H9 (cell line): ENCODE data around the gene FRK. TPM values are rescaled to one million over a fixed set of nuclear protein-coding genes. Genes with fewer than 3 reads are reported as not detected.

Source experiments
- DNase-seq: peaks from one replicate; pipeline ENCODE4 v3.0.0-alpha.2; 2017
- H2AFZ ChIP-seq: one replicate; pipeline ENCODE4 v1.6.1; 2013; ENCODE audit warnings: mild to moderate bottlenecking, low read length, control low read depth, moderate library complexity
- H2AK5ac ChIP-seq: 2 replicates; pipeline ENCODE4 v1.6.1; 2013; ENCODE audit warnings: low read length, control low read depth, mixed read lengths; ENCODE audit not compliant: insufficient read length
- H2BK120ac ChIP-seq: one replicate; pipeline ENCODE4 v1.6.1; 2013; ENCODE audit warnings: low read depth, mild to moderate bottlenecking, low read length, control low read depth, inconsistent platforms; ENCODE audit not compliant: poor library complexity, severe bottlenecking
- H2BK12ac ChIP-seq: 2 replicates; pipeline ENCODE4 v1.6.1; 2013; ENCODE audit warnings: low read length, control low read depth, mixed read lengths, low read depth; ENCODE audit not compliant: insufficient read length
- H2BK15ac ChIP-seq: 2 replicates; pipeline ENCODE4 v1.6.1; 2013; ENCODE audit warnings: low read depth, low read length, control low read depth
- H2BK20ac ChIP-seq: one replicate; pipeline ENCODE4 v1.6.1; 2013; ENCODE audit warnings: low read depth, mild to moderate bottlenecking, low read length, control low read depth, inconsistent platforms; ENCODE audit not compliant: poor library complexity, severe bottlenecking
- H2BK5ac ChIP-seq: 2 replicates; pipeline ENCODE4 v1.6.1; 2013; ENCODE audit warnings: low read length, control low read depth, mixed read lengths; ENCODE audit not compliant: insufficient read length
- H3K14ac ChIP-seq: 2 replicates; pipeline ENCODE4 v1.6.1; 2013; ENCODE audit warnings: low read length, control low read depth; ENCODE audit not compliant: insufficient read depth
- H3K18ac ChIP-seq: 2 replicates; pipeline ENCODE4 v1.6.1; 2013; ENCODE audit warnings: low read depth, mild to moderate bottlenecking, mixed read lengths, low read length, control low read depth; ENCODE audit not compliant: insufficient read length
- H3K23ac ChIP-seq: 2 replicates; pipeline ENCODE4 v1.6.1; 2013; ENCODE audit warnings: low read length, control low read depth, mixed read lengths, low read depth; ENCODE audit not compliant: insufficient read length
- H3K23me2 ChIP-seq: 2 replicates; pipeline ENCODE4 v1.6.1; 2013; ENCODE audit warnings: low read depth, mild to moderate bottlenecking, mixed read lengths, low read length, control low read depth; ENCODE audit not compliant: insufficient read length, poor library complexity, severe bottlenecking
- H3K27ac ChIP-seq: 2 replicates; pipeline ENCODE4 v1.5.1; 2013; ENCODE audit warnings: low read length, control low read depth, mixed read lengths, low read depth; ENCODE audit not compliant: insufficient read length
- H3K27me3 ChIP-seq: 2 replicates; pipeline ENCODE4 v1.6.1; 2013; ENCODE audit warnings: low read length, control low read depth, inconsistent platforms; ENCODE audit not compliant: insufficient read depth
- H3K4ac ChIP-seq: 2 replicates; pipeline ENCODE4 v1.6.1; 2013; ENCODE audit warnings: low read depth, mild to moderate bottlenecking, control low read depth, inconsistent platforms, low read length, moderate library complexity
- H3K4me1 ChIP-seq: 2 replicates; pipeline ENCODE4 v1.6.1; 2013; ENCODE audit warnings: low read length, control low read depth, inconsistent platforms; ENCODE audit not compliant: insufficient read depth
- H3K4me2 ChIP-seq: 2 replicates; pipeline ENCODE4 v1.6.1; 2013; ENCODE audit warnings: low read length, control low read depth, mixed read lengths; ENCODE audit not compliant: insufficient read length, insufficient read depth
- H3K56ac ChIP-seq: 2 replicates; pipeline ENCODE4 v1.6.1; 2013; ENCODE audit warnings: low read depth, mild to moderate bottlenecking, mixed read lengths, low read length, control low read depth; ENCODE audit not compliant: insufficient read length
- H3K79me1 ChIP-seq: 2 replicates; pipeline ENCODE4 v1.6.1; 2013; ENCODE audit warnings: low read depth, mild to moderate bottlenecking, moderate library complexity, low read length, control low read depth, inconsistent platforms; ENCODE audit not compliant: insufficient read depth, poor library complexity, severe bottlenecking
- H3K79me2 ChIP-seq: 2 replicates; pipeline ENCODE4 v1.6.1; 2013; ENCODE audit warnings: low read length, control low read depth, inconsistent platforms; ENCODE audit not compliant: insufficient read depth
- H3K9ac ChIP-seq: 2 replicates; pipeline ENCODE4 v1.6.1; 2013; ENCODE audit warnings: low read length, control low read depth, mixed read lengths; ENCODE audit not compliant: insufficient read length; ENCODE audit errors: extremely low read depth
- H3K9me3 ChIP-seq: one replicate; pipeline ENCODE4 v1.6.1; 2013; ENCODE audit warnings: low read depth, low read length, inconsistent platforms; ENCODE audit not compliant: control insufficient read depth
- H3T11ph ChIP-seq: one replicate; pipeline ENCODE4 v1.6.1; 2013; ENCODE audit warnings: mild to moderate bottlenecking, low read length, control low read depth, inconsistent platforms
- H4K20me1 ChIP-seq: one replicate; pipeline ENCODE4 v1.6.1; 2013; ENCODE audit not compliant: control insufficient read depth, insufficient read length, insufficient read depth
- H4K5ac ChIP-seq: 2 replicates; pipeline ENCODE4 v1.6.1; 2013; ENCODE audit warnings: low read depth, mild to moderate bottlenecking, mixed read lengths, low read length, control low read depth; ENCODE audit not compliant: insufficient read length
- H4K8ac ChIP-seq: replicated peaks from 2 replicates; pipeline ENCODE4 v1.6.1; 2013; ENCODE audit warnings: low read length, control low read depth, mixed read lengths, low read depth; ENCODE audit not compliant: insufficient read length
- H4K91ac ChIP-seq: 2 replicates; pipeline ENCODE4 v1.6.1; 2013; ENCODE audit warnings: low read depth, mild to moderate bottlenecking, moderate library complexity, mixed read lengths, low read length, control low read depth; ENCODE audit not compliant: insufficient read length
- H3K27ac Mint-ChIP-seq, 3 experiments: 2 replicates in 2 of 3; 3 replicates in 1 of 3; pipeline ENCODE4 v1.8.0; 2020 to 2021; ENCODE audit warnings: mixed read lengths in 3 of 3, mild to moderate bottlenecking in 1 of 3, moderate library complexity in 1 of 3
- H3K27me3 Mint-ChIP-seq: 2 replicates; pipeline ENCODE4 v1.8.0; 2021; ENCODE audit warnings: low read depth, mild to moderate bottlenecking, moderate library complexity, mixed read lengths
- H3K36me3 Mint-ChIP-seq, 3 experiments: 2 replicates in 2 of 3; 3 replicates in 1 of 3; pipeline ENCODE4 v1.8.0; 2020 to 2021; ENCODE audit warnings: low read depth in 3 of 3, mixed read lengths in 3 of 3; ENCODE audit not compliant: insufficient read depth in 1 of 3
- H3K4me1 Mint-ChIP-seq, 2 experiments: 2 replicates each; pipeline ENCODE4 v1.8.0; 2020; ENCODE audit warnings: mixed read lengths in 2 of 2
- H3K4me3 Mint-ChIP-seq, 2 experiments: 2 replicates in 1 of 2; 3 replicates in 1 of 2; pipeline ENCODE4 v1.8.0; 2020 to 2021; ENCODE audit warnings: mild to moderate bottlenecking in 2 of 2, mixed read lengths in 2 of 2, moderate library complexity in 1 of 2
- H3K9me3 Mint-ChIP-seq, 2 experiments: 2 replicates in 1 of 2; 3 replicates in 1 of 2; pipeline ENCODE4 v1.8.0; 2020; ENCODE audit warnings: mild to moderate bottlenecking in 2 of 2, mixed read lengths in 2 of 2, moderate library complexity in 1 of 2
- WGBS: extraction: QIAGEN DNeasy Blood & Tissue Kit; methylation state at CpG from one replicate; pipeline ENCODE4 v1.1.7; 2013; ENCODE audit warnings: missing lambda C conversion rate, low lambda C conversion rate, mixed read lengths; ENCODE audit not compliant: insufficient read length; ENCODE audit errors: extremely low coverage; 5-methylcytosine and 5-hydroxymethylcytosine counted together
- total RNA-seq: library from RNA; stranded (reverse); gene quantifications from 2 replicates; pipeline ENCODE4 v1.2.1, GENCODE V29; 2021
- TF ChIP-seq, protein P1 (sequence below): fragments of 200-600 bp; sonication (generic); conservative IDR thresholded peaks from 3 replicates; pipeline ENCODE4 v1.8.0; 2021; ENCODE audit warnings: antibody characterized with exemption, mild to moderate bottlenecking

The FRK gene
- total RNA-seq, 1 experiment from 2014 or later: 0.15 TPM

DNA sequence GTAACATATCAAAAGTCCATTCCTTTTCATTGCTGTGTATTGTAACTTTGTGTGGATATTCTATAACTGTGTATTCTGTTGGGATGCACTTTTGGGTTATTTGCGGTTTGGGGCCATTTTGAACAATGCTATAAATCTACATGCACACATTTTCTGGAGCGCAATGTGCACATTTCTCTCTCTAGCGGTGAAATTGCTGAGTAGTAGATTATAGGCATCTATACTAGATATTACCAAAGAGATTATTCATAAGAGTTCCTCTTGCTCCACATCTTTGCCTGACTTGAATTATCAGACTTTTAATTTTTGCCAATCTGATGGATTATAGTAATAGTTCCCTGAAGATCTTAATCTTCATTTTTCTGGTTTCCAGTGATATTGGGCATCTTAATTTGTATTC is 18.3 kb upstream of the FRK start:
- Mint-ChIP-seq H3K4me1 (peaks cover 0 to 4% of the 10 kb centered on the region in 2 experiments; a peak in 2 of 4 replicates), H3K27ac (no peak overlapping the region), H3K27me3 (no peaks in the 10 kb centered on the region), H3K36me3 (no peaks in the 10 kb centered on the region), H3K4me3 (no peak overlapping the region), H3K9me3 (no peaks in the 10 kb centered on the region)
- Histone ChIP-seq H3K23me2 (no peaks in the 10 kb centered on the region), H4K8ac (no peak overlapping the region), H3K56ac (no peak overlapping the region), H2BK5ac (no peak overlapping the region), H3K27ac (no peak overlapping the region), H3K4me2 (no peak overlapping the region), H2BK12ac (no peak overlapping the region), H3K23ac (no peak overlapping the region), H2BK120ac (no peak overlapping the region), H2BK20ac (no peak overlapping the region), H3K18ac (no peak overlapping the region), H3K14ac (no peak overlapping the region), H3K79me1 (no peaks in the 10 kb centered on the region), H2AK5ac (no peak overlapping the region), H3K4ac (no peak overlapping the region), H4K20me1 (no peaks in the 10 kb centered on the region), H2BK15ac (no peak overlapping the region), H2AFZ (no peak overlapping the region), H3K9ac (no peak overlapping the region), H4K5ac (no peak overlapping the region), H3K27me3 (no peaks in the 10 kb centered on the region), H3T11ph (no peak overlapping the region), H3K9me3 (no peaks in the 10 kb centered on the region), H3K79me2 (no peaks in the 10 kb centered on the region), H4K91ac (no peak overlapping the region), H3K4me1 (no peaks in the 10 kb centered on the region)
- WGBS: no CpG with 5 or more reads among the region's 3 CpGs
- TF ChIP-seq, protein P1, sequence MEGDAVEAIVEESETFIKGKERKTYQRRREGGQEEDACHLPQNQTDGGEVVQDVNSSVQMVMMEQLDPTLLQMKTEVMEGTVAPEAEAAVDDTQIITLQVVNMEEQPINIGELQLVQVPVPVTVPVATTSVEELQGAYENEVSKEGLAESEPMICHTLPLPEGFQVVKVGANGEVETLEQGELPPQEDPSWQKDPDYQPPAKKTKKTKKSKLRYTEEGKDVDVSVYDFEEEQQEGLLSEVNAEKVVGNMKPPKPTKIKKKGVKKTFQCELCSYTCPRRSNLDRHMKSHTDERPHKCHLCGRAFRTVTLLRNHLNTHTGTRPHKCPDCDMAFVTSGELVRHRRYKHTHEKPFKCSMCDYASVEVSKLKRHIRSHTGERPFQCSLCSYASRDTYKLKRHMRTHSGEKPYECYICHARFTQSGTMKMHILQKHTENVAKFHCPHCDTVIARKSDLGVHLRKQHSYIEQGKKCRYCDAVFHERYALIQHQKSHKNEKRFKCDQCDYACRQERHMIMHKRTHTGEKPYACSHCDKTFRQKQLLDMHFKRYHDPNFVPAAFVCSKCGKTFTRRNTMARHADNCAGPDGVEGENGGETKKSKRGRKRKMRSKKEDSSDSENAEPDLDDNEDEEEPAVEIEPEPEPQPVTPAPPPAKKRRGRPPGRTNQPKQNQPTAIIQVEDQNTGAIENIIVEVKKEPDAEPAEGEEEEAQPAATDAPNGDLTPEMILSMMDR: no peak
- no peak for DNase-seq
